Activated CD4-positive, alpha-beta T cell treated with anti-CD3 and anti-CD28 coated beads, Interleukin-10, Interleukin-2, amounts not matched to agents 100 ng/mL and 50 ng/mL, durations not matched to agents 16 hours and 8 hours (primary cell): ENCODE results near the gene ZDHHC11.
"Not testable (repeated sequence)": the region's sequence is repeated elsewhere in the genome, so short reads cannot be mapped to it uniquely, and the experiment has no call there.

Experiments
- DNase-seq: peaks from one replicate; pipeline ENCODE4 v3.0.0-alpha.2; 2020

Gene ZDHHC11

DNA sequence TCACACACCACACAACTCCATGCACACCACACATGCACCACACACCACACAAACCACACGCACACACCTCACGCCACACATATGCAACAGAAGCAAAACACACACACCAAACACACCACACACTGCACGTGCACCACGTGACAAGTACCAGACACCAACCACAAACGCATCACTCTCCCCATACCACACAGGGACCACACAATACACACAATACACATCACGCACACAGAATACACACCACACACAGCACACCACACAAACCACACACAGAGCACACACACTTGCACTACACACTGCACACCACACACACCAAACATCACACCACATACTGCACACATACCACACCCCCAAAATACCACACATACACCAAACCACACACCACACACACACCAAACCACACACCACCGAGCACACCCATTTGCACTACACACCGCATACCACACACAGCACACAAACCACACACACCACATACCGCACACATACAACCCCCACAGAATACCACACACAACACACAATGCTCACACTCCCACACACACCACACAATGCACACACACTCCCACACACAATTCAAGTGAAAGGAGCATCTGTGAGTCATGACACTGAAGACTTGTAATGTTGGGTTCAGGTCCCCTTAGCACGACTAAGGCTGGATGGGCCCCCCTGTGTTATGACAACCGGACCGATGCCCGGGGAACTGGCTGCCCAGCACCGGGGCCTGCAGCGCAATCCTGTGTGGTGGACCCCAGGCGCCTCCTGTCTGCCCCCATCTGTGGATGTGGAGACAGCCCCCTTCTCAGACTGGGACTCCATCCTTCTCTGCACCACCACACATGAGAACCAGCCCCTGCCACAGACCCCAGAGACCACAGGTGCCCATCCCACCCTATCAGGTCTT lies 6.0 kb upstream of the ZDHHC11 start:
- DNase-seq = no peak

- DNase-seq = no peak
These were observed 5.2 kb upstream of the ZDHHC11 start for GRCh38 chr5:855771-856530.

GRCh38 chr5:854966-855743 lies 4.4 kb upstream of the ZDHHC11 start:
- DNase-seq = no peak

DNA sequence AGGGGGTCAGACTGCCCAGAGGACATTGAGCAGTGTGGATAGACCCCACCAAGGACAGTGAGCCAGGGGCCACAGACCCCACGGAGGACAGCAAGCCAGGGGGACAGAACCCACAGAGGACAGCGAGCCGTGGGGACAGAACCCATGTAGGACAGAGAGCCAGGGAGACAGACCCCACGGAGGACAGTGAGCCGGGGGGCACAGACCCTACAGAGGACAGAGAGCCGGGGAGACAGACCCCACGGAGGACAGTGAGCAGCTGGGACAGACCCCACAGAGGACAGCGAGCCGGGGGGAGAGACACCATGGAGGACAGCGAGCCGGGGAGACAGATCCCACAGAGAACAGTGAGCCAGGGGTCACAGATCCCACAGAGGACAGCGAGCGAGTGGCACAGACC lies 3.4 kb upstream of the ZDHHC11 start:
- DNase-seq = no peak

GRCh38 chr5:853416-854090 lies 2.8 kb upstream of the ZDHHC11 start:
- not testable (repeated sequence) for DNase-seq

DNA sequence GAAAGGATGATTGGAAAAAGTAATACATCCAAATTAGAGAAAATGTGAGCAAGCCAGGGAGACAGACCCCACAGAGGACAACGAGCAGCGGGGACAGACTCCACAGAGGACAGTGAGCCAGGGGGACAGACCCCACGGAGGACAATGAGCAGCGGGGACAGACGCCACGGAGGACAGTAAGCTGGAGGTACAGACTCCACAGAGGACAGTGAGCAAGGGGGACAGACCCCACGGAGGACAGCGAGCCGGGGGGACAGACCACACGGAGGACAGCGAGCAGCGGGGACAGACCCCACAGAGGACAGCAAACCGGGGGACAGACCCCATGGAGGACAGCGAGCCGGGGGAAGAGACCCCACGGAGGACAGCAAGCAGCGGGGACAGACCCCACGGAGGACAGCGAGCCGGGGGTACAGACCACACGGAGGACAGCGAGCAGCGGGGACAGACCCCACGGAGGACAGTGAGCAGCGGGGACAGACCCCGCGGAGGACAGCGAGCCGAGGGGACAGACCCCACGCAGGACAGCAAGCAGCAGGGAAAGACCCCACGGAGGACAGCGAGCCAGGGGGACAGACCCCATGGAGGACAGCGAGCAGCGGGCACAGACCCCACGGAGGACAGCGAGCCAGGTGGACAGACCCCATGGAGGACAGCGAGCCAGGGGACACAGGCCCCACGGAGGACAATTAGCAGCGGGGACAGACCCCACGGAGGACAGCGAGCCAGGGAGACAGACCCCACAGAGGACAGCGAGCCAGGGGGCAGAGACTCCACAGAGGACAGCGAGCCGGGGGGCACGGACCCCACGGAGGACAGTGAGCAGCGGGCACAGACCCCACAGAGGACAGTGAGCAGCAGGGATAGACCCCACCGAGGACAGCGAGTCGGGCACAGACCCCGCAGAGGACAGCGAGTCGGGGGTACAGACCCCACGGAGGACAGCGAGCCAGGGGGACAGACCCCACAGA lies 1.9 kb upstream of the ZDHHC11 start:
- no peak for DNase-seq

- no peak for DNase-seq
These were observed 1.2 kb upstream of the ZDHHC11 start for GRCh38 chr5:852018-852417.

- no peak for DNase-seq
These were observed 767 bp upstream of the ZDHHC11 start for GRCh38 chr5:851553-851952.

- no peak for DNase-seq
These were observed 290 bp upstream of the ZDHHC11 start for GRCh38 chr5:851076-851475.

DNA sequence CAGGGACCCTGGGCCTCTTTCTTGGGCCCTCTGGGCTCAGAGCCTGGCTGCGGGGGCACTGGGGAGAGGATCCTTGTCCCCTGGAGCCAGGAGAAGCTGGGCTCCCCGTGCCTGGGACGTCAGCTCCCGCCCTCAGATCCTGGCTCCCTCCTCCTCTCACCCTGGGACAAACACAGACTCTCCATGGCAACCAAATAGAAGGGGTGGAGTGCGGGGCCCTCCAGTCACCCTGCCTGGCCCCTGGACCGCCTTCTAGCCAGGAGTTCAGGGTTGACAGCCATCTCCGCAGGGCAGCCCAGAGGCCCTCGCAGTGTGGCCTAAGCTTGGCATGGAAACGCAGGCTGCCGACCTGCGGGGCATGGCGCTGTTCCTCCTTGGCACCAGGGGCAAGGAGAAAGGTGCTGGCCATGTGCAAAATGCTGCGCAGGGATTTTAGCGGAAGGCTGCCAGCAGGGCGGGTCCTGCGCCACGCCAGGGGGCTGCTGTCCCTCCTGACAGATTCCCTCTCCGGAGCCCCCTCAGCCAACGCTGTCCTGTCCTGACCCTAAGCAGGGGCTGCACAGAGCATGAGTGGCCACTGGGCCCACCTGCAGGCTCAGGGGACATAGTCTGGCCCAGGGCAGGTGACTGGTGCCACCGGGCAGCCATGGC lies 1.0 kb downstream of the ZDHHC11 start:
- DNase-seq = no peak

- no peak for DNase-seq
These were observed 2.1 kb downstream of the ZDHHC11 start for GRCh38 chr5:848671-849111.

DNA sequence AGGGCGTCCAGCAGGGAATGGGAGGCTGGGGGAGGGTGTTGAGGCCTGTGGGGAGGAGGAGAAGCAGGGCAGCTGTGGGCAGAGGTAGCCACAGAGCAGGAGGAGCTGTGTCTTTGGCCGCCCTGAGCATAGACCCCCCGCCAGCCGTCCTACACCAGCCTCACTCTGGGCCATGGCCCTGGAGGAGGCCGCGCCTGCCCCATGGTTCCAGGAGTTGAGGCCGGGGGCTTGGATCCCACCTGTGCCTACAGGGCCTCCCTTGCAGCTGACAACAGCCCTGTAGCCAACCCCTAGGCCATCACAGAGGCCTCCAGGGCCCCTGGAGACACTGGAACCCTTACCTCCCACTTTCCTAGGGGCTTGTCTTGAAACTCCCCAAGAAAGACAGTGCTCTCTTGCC lies 3.0 kb downstream of the ZDHHC11 start:
- not testable (repeated sequence) for DNase-seq

GRCh38 chr5:847212-847611 lies 3.6 kb downstream of the ZDHHC11 start:
- DNase-seq = not testable (repeated sequence)

DNA sequence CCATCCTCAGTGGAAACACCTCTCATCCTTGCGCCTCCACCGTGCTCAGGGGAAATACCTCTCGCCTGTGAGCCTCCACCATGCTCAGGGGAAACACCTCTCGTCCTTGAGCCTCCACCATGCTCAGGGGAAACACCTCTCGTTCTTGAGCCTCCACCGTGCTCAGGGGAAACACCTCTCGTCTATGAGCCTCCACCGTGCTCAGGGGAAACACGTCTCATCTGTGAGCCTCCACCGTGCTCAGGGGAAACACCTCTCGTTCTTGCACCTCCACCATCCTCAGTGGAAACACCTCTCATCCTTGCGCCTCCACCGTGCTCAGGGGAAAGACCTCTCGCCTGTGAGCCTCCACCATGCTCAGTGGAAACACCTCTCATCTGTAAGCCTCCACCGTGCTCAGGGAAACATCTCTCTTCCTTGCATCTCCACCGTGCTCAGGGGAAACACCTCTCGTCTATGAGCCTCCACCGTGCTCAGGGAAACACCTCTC lies 4.1 kb downstream of the ZDHHC11 start:
- DNase-seq = peak; percentile 49

DNA sequence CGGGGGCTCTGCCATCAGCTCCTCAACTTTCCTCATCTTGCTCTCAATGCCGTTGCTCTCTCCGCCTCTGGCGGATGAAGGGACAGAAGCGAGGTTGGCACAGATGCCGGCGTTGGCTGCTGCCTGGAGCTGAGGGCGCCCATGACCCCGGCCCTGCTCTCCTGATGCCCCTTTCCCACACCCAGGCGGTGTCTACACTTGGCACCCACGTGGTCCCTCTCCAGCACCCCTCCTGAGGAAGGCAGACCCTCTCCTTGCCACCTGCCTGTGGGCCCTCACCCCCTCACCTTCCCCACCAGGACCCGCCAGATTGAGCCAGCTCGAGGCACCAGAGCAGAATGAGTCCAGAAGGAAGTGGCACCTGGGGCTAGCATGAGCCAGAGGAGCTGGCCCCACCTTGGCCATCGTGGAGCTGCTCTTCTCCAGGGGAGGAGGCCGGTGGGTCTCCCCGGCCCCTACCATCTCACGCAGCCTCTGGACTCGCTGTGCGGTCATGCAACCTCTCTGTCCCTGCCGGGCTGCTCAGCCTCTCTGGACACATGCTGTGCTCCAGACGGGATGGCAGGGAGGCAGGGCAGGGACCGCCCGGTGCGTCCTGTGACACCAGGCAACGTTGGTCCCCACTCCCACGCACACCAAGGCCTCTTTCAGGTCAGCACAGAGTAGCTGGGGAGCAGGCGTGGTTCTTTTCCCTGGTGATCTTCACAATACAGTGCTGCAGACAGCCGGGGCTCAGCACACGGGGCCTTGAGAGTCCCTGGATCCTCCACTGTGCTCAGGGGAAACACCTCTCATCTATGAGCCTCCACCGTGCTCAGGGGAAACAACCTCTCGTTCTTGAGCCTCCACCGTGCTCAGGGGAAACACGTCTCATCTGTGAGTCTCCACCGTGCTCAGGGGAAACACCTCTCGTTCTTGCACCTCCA lies 4.8 kb downstream of the ZDHHC11 start:
- DNase-seq = not testable (repeated sequence)

GRCh38 chr5:845031-845675 lies 5.6 kb downstream of the ZDHHC11 start:
- not testable (repeated sequence) for DNase-seq

DNA sequence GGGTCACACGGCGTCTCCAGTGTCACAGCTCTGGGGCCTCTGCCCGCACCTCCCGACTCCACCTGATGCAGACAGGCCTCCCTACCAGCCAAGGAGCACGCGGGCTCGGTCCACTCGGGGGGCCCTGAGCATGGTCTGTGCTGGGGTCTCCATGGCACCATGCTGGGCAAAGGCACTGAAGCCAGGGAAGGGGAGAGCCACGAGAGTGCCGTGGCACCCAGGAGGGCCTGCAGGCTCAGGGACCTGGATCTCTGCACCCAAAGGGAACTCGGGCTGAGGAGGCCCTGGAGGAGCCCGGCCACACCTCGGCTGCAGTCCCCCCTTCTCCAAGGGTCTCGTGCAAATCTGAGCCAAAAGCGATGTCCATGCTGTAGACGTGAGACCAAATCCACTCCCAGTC lies 6.4 kb downstream of the ZDHHC11 start:
- DNase-seq = not testable (repeated sequence)

GRCh38 chr5:843926-844325 lies 6.9 kb downstream of the ZDHHC11 start:
- DNase-seq = not testable (repeated sequence)

DNA sequence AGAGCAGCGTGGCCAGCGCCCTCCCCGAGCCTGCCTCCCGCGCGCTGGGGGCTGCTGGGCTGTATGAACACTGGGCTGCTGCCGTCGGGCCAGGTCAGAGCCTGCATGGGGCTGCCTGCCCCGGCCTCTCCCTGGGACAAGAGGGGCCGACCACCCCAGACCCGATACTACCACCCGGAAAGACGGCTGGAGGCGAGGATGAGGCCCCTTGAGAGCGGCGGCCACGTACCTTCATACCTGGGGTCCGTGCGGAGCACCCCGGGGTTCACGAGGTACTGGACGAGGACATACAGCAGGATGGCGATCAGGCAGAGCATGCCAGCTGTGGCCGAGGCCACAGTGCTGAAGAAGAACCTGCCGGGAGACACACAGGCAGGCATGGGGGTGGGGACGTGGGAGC lies 7.4 kb downstream of the ZDHHC11 start:
- DNase-seq = not testable (repeated sequence)
